NCI-H526 (cell line): ENCODE data around the gene TADA2B.
A peak's percentile ranks its signal among the peaks of the same experiment; 100 is the strongest.

Source experiments
- DNase-seq, 2 experiments: peaks; one replicate each; lab custom pipeline; 2025; lab: John Stamatoyannopoulos, UW

The TADA2B gene

GRCh38 chr4:7017446-7018048, 25.6 kb upstream of the TADA2B start:
- no peak for DNase-seq

- DNase-seq, result no peak
These were observed 24.9 kb upstream of the TADA2B start for GRCh38 chr4:7018281-7018680.

GRCh38 chr4:7019367-7019766, 23.8 kb upstream of the TADA2B start:
- no peak for DNase-seq

- DNase-seq, result peak in 1 of 2 experiments; percentile 9
These were observed 22.9 kb upstream of the TADA2B start for GRCh38 chr4:7020290-7020689.

GRCh38 chr4:7020856-7021255, 22.3 kb upstream of the TADA2B start:
- no peak for DNase-seq

GRCh38 chr4:7021355-7021754, 21.8 kb upstream of the TADA2B start:
- no peak for DNase-seq

- no peak for DNase-seq
These were observed 21.1 kb upstream of the TADA2B start for GRCh38 chr4:7021930-7022664.

GRCh38 chr4:7023486-7023885, 19.7 kb upstream of the TADA2B start:
- DNase-seq, result no peak

- DNase-seq, result no peak
These were observed 19.3 kb upstream of the TADA2B start for GRCh38 chr4:7023901-7024300.

- DNase-seq, result no peak
These were observed 18.8 kb upstream of the TADA2B start for GRCh38 chr4:7024336-7024890.

GRCh38 chr4:7025040-7025602, 18.1 kb upstream of the TADA2B start:
- DNase-seq, result no peak

GRCh38 chr4:7026107-7026506, 17.1 kb upstream of the TADA2B start:
- DNase-seq, result no peak

- DNase-seq, result no peak
These were observed 15.9 kb upstream of the TADA2B start for GRCh38 chr4:7027284-7027683.

- DNase-seq, result no peak
These were observed 15.3 kb upstream of the TADA2B start for GRCh38 chr4:7027913-7028312.

- no peak for DNase-seq
These were observed 14.0 kb upstream of the TADA2B start for GRCh38 chr4:7029212-7029611.

- DNase-seq, result no peak
These were observed 13.3 kb upstream of the TADA2B start for GRCh38 chr4:7029921-7030320.

- no peak for DNase-seq
These were observed 12.3 kb upstream of the TADA2B start for GRCh38 chr4:7030856-7031255.

GRCh38 chr4:7031558-7032449, 11.4 kb upstream of the TADA2B start:
- DNase-seq, result no peak

GRCh38 chr4:7032596-7032995, 10.6 kb upstream of the TADA2B start:
- no peak for DNase-seq

- no peak for DNase-seq
These were observed 8.7 kb upstream of the TADA2B start for GRCh38 chr4:7034262-7035081.

GRCh38 chr4:7037425-7037824, 5.7 kb upstream of the TADA2B start:
- peak in 1 of 2 experiments; percentile 20 for DNase-seq
